ENCODE measurements around the gene PADI1. TPM values are rescaled to one million over a fixed set of nuclear protein-coding genes. Genes with fewer than 3 reads are reported as not detected.

PADI1 gene
- total and polyA plus RNA-seq, 2 of the 8 experiments (the other 6 are each of a cell fraction or from before 2014, with no cell fraction given) = 0.20 to 0.30 TPM

DNA sequence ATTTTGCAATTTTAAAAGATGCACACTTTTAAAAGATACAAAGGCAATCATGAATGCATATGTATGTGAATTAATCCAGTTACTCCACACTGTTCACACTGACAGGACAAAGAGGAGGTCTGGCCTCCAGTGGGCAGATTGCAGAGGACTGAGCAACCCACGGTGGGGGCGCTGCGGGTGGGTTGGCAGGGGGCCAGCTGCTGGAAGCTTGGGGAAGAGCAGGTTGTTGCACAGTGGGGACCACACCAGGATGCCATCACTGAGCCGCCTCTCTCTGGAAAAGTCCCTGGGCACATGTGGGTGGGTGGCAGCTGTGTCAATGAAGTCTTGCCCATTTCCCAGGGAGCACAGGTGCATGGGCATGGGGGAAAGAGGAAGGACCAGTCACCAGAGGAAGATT lies 90.4 kb downstream of the PADI1 start:
- no peak overlapping the region for H2AK5ac ChIP-seq (ENCODE audit: low read depth, low read length)
- H2BK12ac ChIP-seq (ENCODE audit: low read depth, low read length) = no peak overlapping the region
- no peak overlapping the region for H3K18ac ChIP-seq (ENCODE audit: extremely low read depth, low read length)
- H3K56ac ChIP-seq (replicated peaks; ENCODE audit: insufficient read length, low read depth, low read length) = no peak overlapping the region
- TF ChIP-seq SP1 (IDR thresholded peaks at IDR 0.05; ENCODE audit: low read depth, low read length) (no peak), FOSL1 (IDR thresholded peaks at IDR 0.05; ENCODE audit: insufficient read depth, low read depth, low read length) (no peak), GABPA (IDR thresholded peaks at IDR 0.05; ENCODE audit: borderline replicate concordance, insufficient read depth, low read length) (no peak), KDM4A (IDR thresholded peaks at IDR 0.05; ENCODE audit: low read depth, low read length, severe bottlenecking) (no peak), SRF (IDR thresholded peaks at IDR 0.05; ENCODE audit: low read depth, low read length) (no peak), GTF2F1 (IDR thresholded peaks at IDR 0.05; ENCODE audit: borderline replicate concordance, low read depth, low read length) (no peak)
- TF ChIP-seq, protein P1, sequence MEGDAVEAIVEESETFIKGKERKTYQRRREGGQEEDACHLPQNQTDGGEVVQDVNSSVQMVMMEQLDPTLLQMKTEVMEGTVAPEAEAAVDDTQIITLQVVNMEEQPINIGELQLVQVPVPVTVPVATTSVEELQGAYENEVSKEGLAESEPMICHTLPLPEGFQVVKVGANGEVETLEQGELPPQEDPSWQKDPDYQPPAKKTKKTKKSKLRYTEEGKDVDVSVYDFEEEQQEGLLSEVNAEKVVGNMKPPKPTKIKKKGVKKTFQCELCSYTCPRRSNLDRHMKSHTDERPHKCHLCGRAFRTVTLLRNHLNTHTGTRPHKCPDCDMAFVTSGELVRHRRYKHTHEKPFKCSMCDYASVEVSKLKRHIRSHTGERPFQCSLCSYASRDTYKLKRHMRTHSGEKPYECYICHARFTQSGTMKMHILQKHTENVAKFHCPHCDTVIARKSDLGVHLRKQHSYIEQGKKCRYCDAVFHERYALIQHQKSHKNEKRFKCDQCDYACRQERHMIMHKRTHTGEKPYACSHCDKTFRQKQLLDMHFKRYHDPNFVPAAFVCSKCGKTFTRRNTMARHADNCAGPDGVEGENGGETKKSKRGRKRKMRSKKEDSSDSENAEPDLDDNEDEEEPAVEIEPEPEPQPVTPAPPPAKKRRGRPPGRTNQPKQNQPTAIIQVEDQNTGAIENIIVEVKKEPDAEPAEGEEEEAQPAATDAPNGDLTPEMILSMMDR (IDR thresholded peaks at IDR 0.05; ENCODE audit: control extremely low read depth in 1 of 3, insufficient read depth in 1 of 3, low read depth in 1 of 3, low read length in 3 of 3) = no peak
- no peak overlapping the region for H3K4me2 ChIP-seq (ENCODE audit: insufficient read depth in 1 of 2, low read depth in 2 of 2, low read length in 2 of 2)
- no peak overlapping the region for H4K5ac ChIP-seq (ENCODE audit: insufficient read length, low read depth, low read length)
- H2BK120ac ChIP-seq (replicated peaks; ENCODE audit: low read depth, low read length) = no peak overlapping the region
- H3K23me2 ChIP-seq (ENCODE audit: low read depth, low read length) = no peaks in the 10 kb centered on the region
- no peaks in the 10 kb centered on the region for H3K4me1 ChIP-seq (replicated peaks in 1 of 4; ENCODE audit: control insufficient read depth in 3 of 4, insufficient read depth in 4 of 4, low read length in 3 of 4)
- no peak overlapping the region for H2BK20ac ChIP-seq (ENCODE audit: low read length)
- POLR2A ChIA-PET (ENCODE audit: partially characterized antibody) = interaction anchor here (0.6 to 1.5 kb wide), 2 partner anchors 13 to 17 kb away, joined by 3 to 4 read pairs; no protein-coding TSS in a partner anchor
- no peak overlapping the region for H3K9ac ChIP-seq (replicated peaks in 1 of 4; ENCODE audit: extremely low read depth in 1 of 4, low read depth in 3 of 4, low read length in 3 of 4)
- H2BK5ac ChIP-seq (ENCODE audit: low read depth, low read length) = no peak overlapping the region
- H3K4me3 ChIP-seq (ENCODE audit: extremely low read depth in 1 of 4, insufficient read depth in 2 of 4, low read depth in 3 of 4, low read length in 4 of 4) = no peak overlapping the region
- no peaks in the 10 kb centered on the region for H3K79me1 ChIP-seq (ENCODE audit: low read depth, low read length)
- H3K4ac ChIP-seq (replicated peaks; ENCODE audit: insufficient read length, low read depth, low read length) = no peak overlapping the region
- DNase-seq (ENCODE audit: low read depth in 1 of 2, low spot score in 2 of 2) = no peak
- H3K14ac ChIP-seq (ENCODE audit: insufficient read length) = no peak overlapping the region
- no peak overlapping the region for H2AFZ ChIP-seq (ENCODE audit: low read length)
- no peaks in the 10 kb centered on the region for H4K20me1 ChIP-seq (replicated peaks in 1 of 2; ENCODE audit: control insufficient read depth in 1 of 2, insufficient read depth in 2 of 2, low read length in 2 of 2)
- no peaks in the 10 kb centered on the region for H3K27me3 ChIP-seq (replicated peaks in 1 of 4; ENCODE audit: control insufficient read depth in 3 of 4, extremely low read depth in 1 of 4, insufficient read depth in 3 of 4, low read length in 3 of 4)
- CTCF ChIA-PET (ENCODE audit: partially characterized antibody) = interaction anchor here (0.6 to 1.6 kb wide), 5 partner anchors 19 to 174 kb away, joined by 3 to 4 read pairs (median 4); no protein-coding TSS in a partner anchor
- no peak for FAIRE-seq
- WGBS, 2 experiments (ENCODE audit: extremely low coverage in 1 of 2, insufficient coverage in 1 of 2, insufficient read length in 1 of 2, insufficient replicate concordance in 2 of 2, low coverage in 1 of 2, low lambda C conversion rate in 2 of 2, missing lambda C conversion rate in 1 of 2) = 71% methylated on average over 4 of the region's 4 CpGs; no CpG with 5 or more reads in 1 of the 2 experiments
- no peaks in the 10 kb centered on the region for H3K79me2 ChIP-seq (ENCODE audit: control insufficient read depth in 1 of 2, insufficient read depth in 2 of 2, low read length in 2 of 2)
- no peaks in the 10 kb centered on the region for H3K36me3 ChIP-seq (ENCODE audit: control insufficient read depth in 2 of 4, insufficient read depth in 4 of 4, low read length in 3 of 4)
- H4K8ac ChIP-seq (ENCODE audit: extremely low read depth, insufficient read depth, low read length) = no peak overlapping the region
- no peak overlapping the region for H4K91ac ChIP-seq (replicated peaks; ENCODE audit: insufficient read length, low read length)
- H3K23ac ChIP-seq (ENCODE audit: insufficient read length) = no peak overlapping the region
- H2BK15ac ChIP-seq (ENCODE audit: low read length) = no peak overlapping the region
- no peaks in the 10 kb centered on the region for H3K9me3 ChIP-seq (ENCODE audit: insufficient read depth in 2 of 2, low read depth in 1 of 2, low read length in 1 of 2)
- H3K27ac ChIP-seq (ENCODE audit: low read depth, low read length) = no peak overlapping the region
